ENCODE measurements around the gene POLR1E.

GRCh38 chr9:37486256-37486615, 488 bp downstream of the POLR1E start:
- TF ChIP-seq SPI1 (IDR thresholded peaks at IDR 0.05; ENCODE audit: borderline replicate concordance, insufficient read depth, low read depth, low read length) (no peak), POLR2A (IDR thresholded peaks at IDR 0.05; ENCODE audit: low read depth, low read length) (no peak), RAD21 (IDR thresholded peaks at IDR 0.05; ENCODE audit: insufficient read depth, low read depth, low read length) (no peak), ESRRA (IDR thresholded peaks at IDR 0.05; ENCODE audit: low read length) (no peak), CTCF (IDR thresholded peaks at IDR 0.05 in 2 of 3, conservative IDR thresholded peaks at IDR 0.05 in 1 of 3; ENCODE audit: control insufficient read depth in 2 of 3, extremely low read depth in 1 of 3, insufficient read depth in 1 of 3, low read depth in 3 of 3, low read length in 3 of 3) (no peak), CBX5 (IDR thresholded peaks at IDR 0.05; ENCODE audit: low read depth) (no peak), HDAC2 (IDR thresholded peaks at IDR 0.05) (no peak), EZH2 (IDR thresholded peaks at IDR 0.05; ENCODE audit: borderline replicate concordance, control insufficient read depth, low read depth, low read length) (no peak), REST (IDR thresholded peaks at IDR 0.05; ENCODE audit: low read depth, low read length) (no peak), MLLT1 (IDR thresholded peaks at IDR 0.05) (no peak), ZNF24 (IDR thresholded peaks at IDR 0.05) (no peak), YY1 (IDR thresholded peaks at IDR 0.05; ENCODE audit: low read depth, low read length) (no peak), GABPA (IDR thresholded peaks at IDR 0.05; ENCODE audit: low read depth) (no peak)

All from GM12878 (cell line).